NCI-H146 treated with DMSO at 0.1 percent for 48 hours (cell line): ENCODE measurements around the gene SWT1.

Experiments
- DNase-seq: peaks from one replicate; lab custom pipeline; 2025; ENCODE audit not compliant: unreplicated experiment; lab: John Stamatoyannopoulos, UW

The SWT1 gene, protein sequence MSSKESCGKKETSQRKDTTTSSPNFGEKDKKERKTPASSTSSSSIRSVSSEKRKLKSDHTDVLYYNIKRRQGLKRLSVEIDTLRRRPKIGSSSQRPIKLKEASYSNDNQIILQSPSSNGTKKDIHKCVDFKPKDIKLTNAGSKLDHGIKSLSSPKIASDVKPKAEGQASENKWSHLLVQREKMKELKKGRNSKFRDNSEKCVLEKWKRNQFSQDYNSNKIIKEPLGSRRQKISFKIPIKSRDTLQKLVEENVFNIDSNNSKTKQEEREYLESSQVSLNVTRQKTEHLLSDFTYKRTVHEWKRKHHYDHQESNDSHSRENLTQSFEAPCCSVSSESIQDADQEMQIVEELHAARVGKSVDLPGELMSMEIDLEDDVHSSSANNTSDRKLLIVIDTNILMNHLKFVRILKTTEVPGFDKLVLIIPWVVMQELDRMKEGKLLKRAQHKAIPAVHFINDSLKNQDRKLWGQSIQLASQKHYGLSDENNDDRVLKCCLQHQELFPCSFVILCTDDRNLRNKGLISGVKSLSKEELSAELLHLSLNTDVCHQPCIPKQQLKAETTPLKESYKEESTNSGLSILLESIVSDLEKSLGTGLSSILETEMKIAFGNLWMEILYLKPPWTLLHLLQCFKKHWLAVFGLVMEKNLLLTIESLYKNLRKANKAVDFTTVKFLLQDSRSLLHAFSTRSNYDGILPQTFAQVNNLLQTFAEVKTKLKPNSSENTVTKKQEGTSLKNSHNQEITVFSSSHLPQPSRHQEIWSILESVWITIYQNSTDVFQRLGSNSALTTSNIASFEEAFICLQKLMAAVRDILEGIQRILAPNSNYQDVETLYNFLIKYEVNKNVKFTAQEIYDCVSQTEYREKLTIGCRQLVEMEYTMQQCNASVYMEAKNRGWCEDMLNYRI

DNA sequence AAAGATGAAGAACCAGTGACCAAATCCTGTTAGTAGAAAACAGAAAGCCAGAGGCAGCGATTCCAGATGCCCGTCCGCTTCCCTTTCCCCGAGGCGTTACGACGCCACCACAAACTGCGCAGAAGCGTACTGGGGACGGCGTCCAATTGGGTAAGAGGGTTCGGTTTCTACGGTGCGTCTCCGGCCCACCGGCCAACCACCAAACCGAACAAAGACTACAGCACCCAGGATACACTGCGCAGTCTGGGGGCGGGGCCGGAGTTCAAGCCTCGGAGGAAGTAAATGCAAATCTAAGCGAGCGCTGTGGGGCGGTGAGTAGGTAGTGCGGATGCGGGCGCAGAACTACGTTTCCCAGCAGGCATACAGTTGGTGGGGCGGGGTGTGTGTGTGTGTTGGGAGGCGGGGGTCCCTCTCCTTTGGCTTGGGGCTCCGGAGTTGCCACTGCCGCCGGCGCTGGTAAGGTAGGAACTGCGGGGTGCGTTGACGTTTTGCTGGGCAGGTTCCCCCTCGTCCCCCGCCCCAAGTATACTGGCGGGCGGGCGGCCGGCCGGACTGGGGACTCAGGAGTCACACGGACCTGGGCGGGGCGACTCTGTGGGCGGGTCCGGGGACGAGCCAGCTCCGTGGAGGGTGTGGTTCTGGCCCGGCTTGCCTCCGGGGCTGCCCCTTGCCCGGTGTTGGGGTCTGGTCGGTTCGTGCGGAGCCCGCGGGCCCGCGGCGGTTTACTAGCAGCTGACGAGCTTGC is at the start of gene SWT1, which contains the start of gene TRMT1L:
SWT1 (plus strand) TSS at position 314 of the 745 bp plus-strand sequence. CDS start 3,675 bp downstream, outside the sequence.
TRMT1L (minus strand) TSS at position 100 of the 745 bp plus-strand sequence. CDS start 241 bp downstream, outside the sequence.
- peak; percentile 99 for DNase-seq

DNA sequence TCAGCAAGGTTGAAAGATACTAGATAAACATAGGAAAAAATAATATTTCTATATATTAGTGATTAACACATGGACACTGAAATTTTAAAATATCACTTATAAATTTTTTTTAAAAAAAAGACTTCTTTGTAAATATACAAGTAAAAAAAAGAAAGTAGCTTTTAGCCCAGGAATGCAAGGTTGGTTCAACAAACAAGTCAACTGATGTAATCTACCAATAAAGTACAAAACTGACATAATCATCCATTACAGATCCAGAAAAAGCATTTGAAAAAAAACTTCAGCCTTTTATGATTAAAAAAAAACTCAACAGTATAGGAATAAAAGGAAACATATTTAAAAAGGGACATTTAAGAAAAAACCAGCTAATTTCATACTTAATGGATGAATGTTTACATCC is 48.6 kb upstream of the SWT1 start:
- DNase-seq, result no peak

DNA sequence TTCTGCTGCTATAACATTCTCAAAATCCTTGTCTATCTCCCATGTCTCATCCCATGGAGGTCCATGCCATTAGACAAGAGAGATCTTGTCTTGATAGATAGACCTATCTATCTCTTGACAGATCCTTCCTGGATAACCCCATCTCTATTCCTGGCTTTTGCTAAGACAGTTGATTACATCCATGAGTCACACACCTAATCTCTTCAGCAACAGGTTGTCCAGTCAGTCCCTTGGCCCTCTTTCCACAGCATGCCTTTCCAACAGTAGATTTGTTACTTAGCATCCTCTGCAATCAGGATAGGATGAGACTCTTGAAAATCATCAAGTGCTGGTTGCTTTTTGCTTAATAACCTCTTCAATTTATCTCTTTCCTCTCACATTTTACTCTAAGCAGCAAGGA is 46.8 kb upstream of the SWT1 start:
- no peak for DNase-seq

GRCh38 chr1:185111873-185112272 is 45.1 kb upstream of the SWT1 start:
- no peak for DNase-seq

GRCh38 chr1:185112356-185112755 is 44.6 kb upstream of the SWT1 start:
- no peak for DNase-seq

DNA sequence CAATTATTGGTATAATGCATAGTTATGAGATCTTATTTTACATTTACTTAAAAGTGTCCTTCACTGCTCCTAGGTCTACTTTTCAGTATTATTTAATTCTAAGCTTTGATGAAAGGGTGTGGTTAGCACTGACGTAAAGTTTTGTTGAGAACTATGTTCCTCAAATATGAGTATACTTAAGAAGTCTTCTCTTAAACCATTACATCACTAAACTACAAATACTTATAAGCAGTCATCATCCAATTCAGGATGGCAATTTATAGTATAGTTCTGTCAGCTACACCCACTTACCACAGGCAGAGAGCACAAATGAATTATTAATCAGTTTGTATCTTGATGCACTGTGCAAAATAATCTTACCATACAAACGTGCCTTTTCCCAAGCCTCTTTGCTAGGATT is 27.3 kb upstream of the SWT1 start:
- no peak for DNase-seq

DNA sequence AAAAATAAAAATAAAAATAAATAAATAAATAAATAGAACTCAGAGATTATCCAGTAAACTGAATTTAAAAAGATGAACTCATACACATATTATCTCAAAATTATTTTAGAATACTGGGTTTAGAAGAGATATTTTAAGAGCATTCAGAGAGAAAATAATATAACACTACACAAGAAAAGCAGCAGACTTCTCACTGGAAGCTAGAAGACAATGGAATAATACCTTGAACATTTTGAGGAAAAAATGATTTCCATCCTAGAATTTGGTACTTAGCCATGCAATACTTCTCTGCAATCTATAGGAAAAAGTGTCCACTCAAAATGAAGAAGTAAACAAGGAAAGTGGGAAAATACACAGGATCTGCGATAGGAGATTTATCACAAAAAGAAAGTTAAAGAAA is 24.4 kb upstream of the SWT1 start:
- DNase-seq, result no peak

GRCh38 chr1:185137896-185138545 is 18.9 kb upstream of the SWT1 start:
- DNase-seq, result no peak

GRCh38 chr1:185139246-185139645 is 17.7 kb upstream of the SWT1 start:
- no peak for DNase-seq

DNA sequence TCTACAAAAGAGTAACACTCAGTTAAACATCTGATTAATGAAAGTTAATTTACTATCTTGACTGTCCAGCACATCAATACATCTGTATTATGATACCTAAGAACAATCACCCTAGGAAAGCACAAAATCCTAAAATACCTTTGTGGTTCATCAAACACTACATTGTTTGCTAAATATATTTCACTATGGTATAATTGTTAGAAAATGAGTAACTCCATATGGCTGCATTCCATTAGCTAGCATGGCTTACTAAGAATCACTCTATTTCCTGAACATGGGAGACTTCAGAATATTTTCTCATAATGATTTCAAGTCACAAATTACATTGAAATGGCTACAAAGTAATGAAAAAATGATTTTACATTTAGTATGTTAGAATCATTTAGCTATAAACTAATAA is 12.7 kb upstream of the SWT1 start:
- no peak for DNase-seq

GRCh38 chr1:185151215-185151614 is 5.8 kb upstream of the SWT1 start:
- DNase-seq, result no peak

GRCh38 chr1:185152187-185152767 is 4.7 kb upstream of the SWT1 start:
- DNase-seq, result no peak

DNA sequence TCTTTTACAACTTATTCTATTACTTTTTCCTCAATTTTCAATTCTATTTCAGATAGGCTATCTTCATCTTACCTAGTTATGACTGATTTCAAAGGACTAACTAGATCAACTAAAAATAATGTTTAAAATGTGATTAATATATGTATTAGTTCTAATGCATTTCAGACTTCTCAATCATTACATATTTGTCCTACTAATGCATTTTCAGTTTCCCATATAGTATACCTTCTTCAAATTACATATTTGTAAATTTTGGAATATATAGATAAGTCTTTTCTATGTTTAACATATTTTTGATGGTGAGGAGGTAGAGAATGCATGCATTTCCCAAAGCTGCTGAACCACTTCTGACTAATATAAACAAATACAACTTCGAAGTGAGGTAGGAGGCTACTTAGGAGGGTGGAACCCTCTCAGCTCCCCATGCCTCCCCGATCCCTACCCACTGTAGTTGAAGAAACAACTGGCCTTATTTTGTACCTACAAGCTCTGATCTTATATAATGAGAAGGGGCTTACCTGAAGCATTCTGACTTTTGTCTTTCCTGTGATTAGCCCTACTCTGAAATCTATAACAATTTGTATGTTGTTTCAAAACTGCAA is 2.0 kb upstream of the SWT1 start:
- no peak for DNase-seq

DNA sequence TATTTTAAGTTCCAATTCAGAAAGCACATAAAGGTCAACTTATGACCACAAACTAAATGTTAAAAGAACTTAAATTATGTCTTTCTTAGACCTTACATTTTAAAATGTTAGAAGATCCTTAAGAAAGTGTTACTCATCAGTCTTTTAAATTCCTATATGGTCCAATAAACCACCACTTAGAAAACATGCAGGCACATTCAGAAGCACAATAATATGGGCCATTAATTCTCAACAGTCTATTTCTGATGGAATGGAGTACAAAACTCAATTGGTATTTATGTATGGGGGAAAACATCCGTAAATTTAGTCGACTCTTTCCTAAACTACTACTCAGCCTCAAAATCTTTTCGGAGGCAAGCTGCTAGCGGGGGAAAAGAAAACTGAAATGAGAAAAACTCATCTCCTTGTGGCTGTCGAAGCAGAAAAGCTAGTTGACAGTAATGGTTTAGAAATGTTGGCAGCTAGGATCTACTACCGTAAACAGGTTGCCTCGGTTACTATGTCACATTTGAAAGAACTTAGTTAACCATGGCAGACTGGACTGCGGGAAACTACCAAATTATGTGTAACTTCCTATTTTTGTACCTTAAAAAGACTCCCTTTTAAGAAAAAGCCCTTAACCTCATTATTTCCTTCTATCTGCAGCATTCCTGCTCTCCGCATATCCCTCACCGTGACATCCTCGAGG is 1.2 kb upstream of the SWT1 start:
- DNase-seq, result peak; percentile 26

- DNase-seq, result no peak
These were observed 596 bp upstream of the SWT1 start for GRCh38 chr1:185156288-185156853.

DNA sequence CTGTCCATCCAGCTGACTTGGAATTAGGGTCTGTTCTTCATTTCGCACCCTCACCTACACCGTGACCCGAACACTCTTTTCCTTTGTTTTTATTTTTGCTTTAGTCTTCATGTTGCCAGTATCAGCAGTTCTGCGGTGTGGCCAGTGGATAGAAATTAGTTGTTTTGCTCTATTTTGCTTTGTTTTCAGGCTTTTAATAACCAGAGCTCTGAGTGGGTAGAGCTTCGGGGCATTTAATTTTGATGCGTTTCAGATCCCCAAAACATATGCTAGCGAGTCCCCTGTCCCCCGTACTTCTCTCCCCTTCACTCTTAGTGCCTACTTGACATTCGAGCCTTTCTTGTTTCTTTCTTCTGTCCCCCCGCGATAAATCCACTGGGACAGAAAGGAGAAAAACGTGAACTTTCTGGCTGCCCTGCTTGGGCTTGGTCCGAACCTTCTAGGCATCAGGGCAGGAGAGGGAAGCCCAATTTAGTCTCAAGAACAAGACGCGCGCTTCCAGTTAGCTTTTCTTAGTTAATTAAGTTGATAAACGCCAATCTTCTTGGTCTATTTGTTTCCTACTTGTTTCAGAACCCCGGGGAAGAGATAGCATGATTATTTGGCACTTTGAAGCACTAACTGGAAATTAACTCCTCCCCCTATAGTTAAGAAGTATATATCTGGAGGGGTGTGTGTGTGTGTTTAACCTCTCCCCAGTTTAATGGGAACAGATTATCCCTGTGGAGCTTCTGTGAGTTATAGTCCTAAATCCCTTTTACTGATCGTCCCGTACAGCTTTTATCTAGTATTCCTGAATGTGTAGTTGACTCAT is 839 bp downstream of the SWT1 start:
- peak; percentile 8 for DNase-seq

DNA sequence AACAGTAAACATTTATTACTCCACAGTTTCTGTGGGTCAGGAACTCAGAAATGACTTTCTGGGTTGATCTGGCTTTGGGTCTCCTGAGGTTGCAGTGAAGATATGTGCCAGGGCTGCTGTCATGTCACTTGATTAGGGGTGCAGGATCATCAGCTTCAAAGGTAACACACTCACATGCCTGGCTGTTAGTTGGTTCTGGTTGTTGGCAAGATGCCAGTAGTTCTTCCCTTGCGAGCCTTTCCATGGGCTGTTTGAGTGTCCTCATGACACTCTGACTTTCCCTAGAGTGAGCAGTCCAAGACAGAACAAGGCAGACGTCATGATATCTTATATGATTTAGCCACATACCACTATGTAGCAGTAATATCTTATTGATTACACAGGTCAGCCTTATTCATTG is 1.8 kb downstream of the SWT1 start:
- no peak for DNase-seq

GRCh38 chr1:185159966-185160365 is 3.0 kb downstream of the SWT1 start:
- DNase-seq, result no peak
